Aorta (tissue), 5 donors: ENCODE data around the gene CASR. TPM values are rescaled to one million over a fixed set of nuclear protein-coding genes. Genes with fewer than 3 reads are reported as not detected.

Source experiments
- ATAC-seq: fragments of 200-7000 bp; cut with Tn5 transposase; one replicate; pipeline ENCODE4 v1.9.1; 2022; ENCODE audit warnings: moderate library complexity; ENCODE audit not compliant: low FRiP score
- DNase-seq, 2 donors: peaks; one replicate each; pipeline ENCODE4 v3.0.0-alpha.2; 2020
- H3K27ac ChIP-seq, 2 donors: one replicate each; pipeline ENCODE4 v1.5.1; 2013; ENCODE audit warnings: low read length in 2 of 2, mild to moderate bottlenecking in 2 of 2, moderate library complexity in 2 of 2, control low read depth in 1 of 2, inconsistent platforms in 1 of 2, low read depth in 1 of 2
- H3K27me3 ChIP-seq, 2 donors: one replicate each; pipeline ENCODE4 v1.6.1; 2013; ENCODE audit warnings: control low read depth in 1 of 2, low read length in 1 of 2, mild to moderate bottlenecking in 1 of 2, moderate library complexity in 1 of 2; ENCODE audit not compliant: insufficient read depth in 2 of 2, control insufficient read depth in 1 of 2
- H3K36me3 ChIP-seq, 2 donors: one replicate each; pipeline ENCODE4 v1.6.1; 2013; ENCODE audit warnings: control low read depth in 1 of 2, low read length in 1 of 2, mild to moderate bottlenecking in 1 of 2; ENCODE audit not compliant: insufficient read depth in 2 of 2, control insufficient read depth in 1 of 2
- H3K4me1 ChIP-seq, 2 donors: one replicate each; pipeline ENCODE4 v1.6.1; 2013; ENCODE audit warnings: low read length in 2 of 2, control low read depth in 1 of 2, mild to moderate bottlenecking in 1 of 2, moderate library complexity in 1 of 2; ENCODE audit not compliant: insufficient read depth in 2 of 2, control insufficient read depth in 1 of 2
- H3K4me3 ChIP-seq, 2 donors: one replicate each; pipeline ENCODE4 v1.5.1; 2013; ENCODE audit warnings: low read length in 2 of 2, control low read depth in 1 of 2, mild to moderate bottlenecking in 1 of 2
- H3K9me3 ChIP-seq: one replicate; pipeline ENCODE4 v1.6.1; 2013; ENCODE audit warnings: mild to moderate bottlenecking, low read length; ENCODE audit not compliant: control insufficient read depth
- WGBS, 2 donors: extraction: QIAGEN DNeasy Blood & Tissue Kit; methylation state at CpG; one replicate each; pipeline ENCODE4 v1.1.7; 2013; 5-methylcytosine and 5-hydroxymethylcytosine counted together
- intact Hi-C, 2 donors: fragments of 100-400 bp; cut with DNase I; formaldehyde crosslinking; loops; one replicate each; pipeline versions ENCODE4 v1.14.2 to v1.15.0; 2022
- polyA plus RNA-seq, 2 donors: library from polyadenylated mRNA; stranded (reverse); fragments of 200-250 nt; gene quantifications; one replicate each; pipeline ENCODE4 v1.2.3, GENCODE V29; 2013
- total RNA-seq, 2 donors: library from RNA; stranded (reverse); fragmentation: NEBNext Ultra II Directional; extraction: Animal tissue kit (Norgen Biotek cat#: 25700); gene quantifications; one replicate each; pipeline ENCODE4 v1.2.1, GENCODE V29; 2021
- donor health status: healthy with polysubstance abuse.
- donor health status: Bipolar disorder and iron deficiency.
- donor health status: DM: no; HTN: no; CAD: no.
- donor health status: DM: no; HTN: no; CAD: no.
- donor health status: DM: yes; HTN: yes; CAD: no.

CASR gene
- total and polyA plus RNA-seq, 4 donors: not detected

- ATAC-seq (no peak), DNase-seq (no peak)
- Histone ChIP-seq H3K27me3 (no peaks in the 10 kb centered on the region), H3K36me3 (no peaks in the 10 kb centered on the region), H3K27ac (no peak overlapping the region), H3K4me3 (no peak overlapping the region), H3K9me3 (no peaks in the 10 kb centered on the region), H3K4me1 (no peaks in the 10 kb centered on the region)
- intact Hi-C loops: no loop called here
These were observed 89.4 kb downstream of the CASR start for GRCh38 chr3:122272879-122273278.

GRCh38 chr3:122273498-122273897 lies 90.0 kb downstream of the CASR start:
- DNase-seq (no peak), ATAC-seq (no peak)
- intact Hi-C loops: no loop called here
- WGBS, 2 donors: 63 to 65% methylated on average over 2 of the region's 2 CpGs
- no peak overlapping the region for H3K4me3 ChIP-seq
- no peaks in the 10 kb centered on the region for H3K9me3 ChIP-seq
- no peaks in the 10 kb centered on the region for H3K4me1 ChIP-seq
- H3K36me3 ChIP-seq: no peaks in the 10 kb centered on the region
- no peaks in the 10 kb centered on the region for H3K27me3 ChIP-seq
- H3K27ac ChIP-seq: no peak overlapping the region

GRCh38 chr3:122281891-122282290 lies 98.4 kb downstream of the CASR start:
- no peak overlapping the region for H3K27ac ChIP-seq
- intact Hi-C loops: no loop called here
- H3K4me3 ChIP-seq: no peak overlapping the region
- no peaks in the 10 kb centered on the region for H3K4me1 ChIP-seq
- ATAC-seq: no peak
- DNase-seq: no peak
- H3K9me3 ChIP-seq: no peaks in the 10 kb centered on the region
- no peaks in the 10 kb centered on the region for H3K27me3 ChIP-seq
- no peaks in the 10 kb centered on the region for H3K36me3 ChIP-seq
- 58% methylated on average over 3 of the region's 3 CpGs for WGBS, 2 donors

- Histone ChIP-seq H3K4me3 (no peak overlapping the region), H3K9me3 (no peaks in the 10 kb centered on the region), H3K27me3 (no peaks in the 10 kb centered on the region), H3K36me3 (no peaks in the 10 kb centered on the region), H3K27ac (no peak overlapping the region), H3K4me1 (no peaks in the 10 kb centered on the region)
- intact Hi-C loops: no loop called here
- ATAC-seq (no peak), DNase-seq (no peak)
- 85% methylated on average over 22 of the region's 22 CpGs for WGBS, 2 donors
These were observed 100.5 kb downstream of the CASR start for GRCh38 chr3:122283796-122284445.

- intact Hi-C loops: no loop called here
- WGBS, 2 donors: 92 to 95% methylated on average over 19 to 20 of the region's 20 CpGs
- H3K9me3 ChIP-seq: no peaks in the 10 kb centered on the region
- DNase-seq (peak in 1 of 2 donors; percentile 64), ATAC-seq (no peak)
- H3K4me1 ChIP-seq: no peaks in the 10 kb centered on the region
- no peaks in the 10 kb centered on the region for H3K27me3 ChIP-seq
- H3K36me3 ChIP-seq: no peaks in the 10 kb centered on the region
- no peak overlapping the region for H3K4me3 ChIP-seq
- no peak overlapping the region for H3K27ac ChIP-seq
These were observed 101.0 kb downstream of the CASR start for GRCh38 chr3:122284486-122284885.

- 19% methylated on average over 6 of the region's 6 CpGs for WGBS, 2 donors
- ATAC-seq (no peak), DNase-seq (no peak)
- H3K36me3 ChIP-seq: no peaks in the 10 kb centered on the region
- no peak overlapping the region for H3K27ac ChIP-seq
- intact Hi-C loops: no loop called here
- H3K4me3 ChIP-seq: no peak overlapping the region
- no peaks in the 10 kb centered on the region for H3K27me3 ChIP-seq
- no peaks in the 10 kb centered on the region for H3K4me1 ChIP-seq
- no peaks in the 10 kb centered on the region for H3K9me3 ChIP-seq
These were observed 110.9 kb downstream of the CASR start for GRCh38 chr3:122294359-122294758.

- H3K4me1 ChIP-seq: no peaks in the 10 kb centered on the region
- H3K9me3 ChIP-seq: no peaks in the 10 kb centered on the region
- no peak overlapping the region for H3K4me3 ChIP-seq
- WGBS, 2 donors: 82 to 85% methylated on average over 5 of the region's 5 CpGs
- H3K36me3 ChIP-seq: no peaks in the 10 kb centered on the region
- H3K27me3 ChIP-seq: no peaks in the 10 kb centered on the region
- H3K27ac ChIP-seq: no peak overlapping the region
- no peak for ATAC-seq
- DNase-seq: no peak
- intact Hi-C loops: no loop called here
These were observed 112.0 kb downstream of the CASR start for GRCh38 chr3:122295266-122296062.

GRCh38 chr3:122298239-122298638 lies 114.8 kb downstream of the CASR start:
- Histone ChIP-seq H3K9me3 (peaks cover 1% of the 10 kb centered on the region), H3K4me3 (no peak overlapping the region), H3K27me3 (peaks cover 0 to 3% of the 10 kb centered on the region in 2 donors), H3K4me1 (no peaks in the 10 kb centered on the region), H3K36me3 (no peaks in the 10 kb centered on the region), H3K27ac (no peak overlapping the region)
- intact Hi-C loops: no loop called here
- DNase-seq: no peak
- ATAC-seq: no peak
- 60 to 63% methylated on average over 2 of the region's 2 CpGs for WGBS, 2 donors

GRCh38 chr3:122299215-122299614 lies 115.7 kb downstream of the CASR start:
- H3K4me1 ChIP-seq: no peaks in the 10 kb centered on the region
- H3K27me3 ChIP-seq: peaks cover 0 to 3% of the 10 kb centered on the region in 2 donors
- H3K4me3 ChIP-seq: no peak overlapping the region
- no peak overlapping the region for H3K27ac ChIP-seq
- no peak for ATAC-seq
- H3K36me3 ChIP-seq: no peaks in the 10 kb centered on the region
- intact Hi-C loops: no loop called here
- peaks cover 1% of the 10 kb centered on the region for H3K9me3 ChIP-seq
- DNase-seq: no peak
